Type B pancreatic cell (in vitro differentiated cells): ENCODE results near the gene SLC26A8. TPM values are rescaled to one million over a fixed set of nuclear protein-coding genes. Genes with fewer than 3 reads are reported as not detected.

Experiments used
- DNase-seq: peaks from one replicate; pipeline ENCODE4 v3.0.0; 2021; ENCODE audit warnings: mixed read lengths; ENCODE audit not compliant: unreplicated experiment; ENCODE audit errors: extremely low spot score
- H3K27ac Mint-ChIP-seq: 2 replicates; pipeline ENCODE4 v1.8.0; 2021; ENCODE audit warnings: mild to moderate bottlenecking, mixed read lengths
- H3K27me3 Mint-ChIP-seq: 2 replicates; pipeline ENCODE4 v1.8.0; 2021; ENCODE audit warnings: mixed read lengths
- H3K36me3 Mint-ChIP-seq: 2 replicates; pipeline ENCODE4 v1.8.0; 2021; ENCODE audit warnings: mixed read lengths
- H3K4me1 Mint-ChIP-seq: one replicate; pipeline ENCODE4 v1.8.0; 2021; ENCODE audit warnings: mixed read lengths; ENCODE audit not compliant: unreplicated experiment
- H3K4me3 Mint-ChIP-seq: 2 replicates; pipeline ENCODE4 v1.8.0; 2021; ENCODE audit warnings: mild to moderate bottlenecking, mixed read lengths
- H3K9me3 Mint-ChIP-seq: 2 replicates; pipeline ENCODE4 v1.8.0; 2021; ENCODE audit warnings: mixed read lengths
- CTCF ChIP-seq: fragments of 200-600 bp; sonication (generic); conservative IDR thresholded peaks from 2 replicates; pipeline ENCODE4 v1.5.0; 2021; ENCODE audit warnings: antibody characterized with exemption, mild to moderate bottlenecking
- total RNA-seq: library from RNA; stranded (reverse); gene quantifications from 2 replicates; pipeline ENCODE4 v1.2.1, GENCODE V29; 2021; ENCODE audit warnings: low replicate concordance

SLC26A8 gene
- total RNA-seq, 1 donor from 2014 or later, result not detected

DNA sequence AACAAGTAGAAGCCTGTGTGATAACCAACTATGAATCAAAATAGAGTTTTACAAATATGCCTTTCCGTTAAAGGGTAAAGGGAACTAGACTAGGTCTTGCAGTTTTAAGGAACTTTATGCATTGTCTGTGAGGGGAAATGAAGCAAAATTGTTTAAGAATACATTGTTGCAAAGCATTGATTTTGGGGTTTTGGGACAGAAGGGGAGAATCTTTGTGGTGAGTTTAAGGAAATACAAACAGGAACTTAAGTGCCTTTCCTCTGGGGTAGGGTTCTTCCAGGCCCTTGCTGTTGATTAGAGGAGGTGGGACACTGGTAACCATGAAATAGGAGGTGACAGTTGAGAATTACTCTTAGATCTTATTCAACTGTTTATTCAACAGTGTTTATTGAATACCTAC is 7.8 kb upstream of the SLC26A8 start:
- Mint-ChIP-seq H3K9me3 (no peaks in the 10 kb centered on the region), H3K4me1 (peaks cover 37% of the 10 kb centered on the region), H3K27me3 (peaks cover 4% of the 10 kb centered on the region), H3K36me3 (no peaks in the 10 kb centered on the region), H3K27ac (no peak overlapping the region), H3K4me3 (no peak overlapping the region)
- no peak for TF ChIP-seq CTCF
- DNase-seq, result no peak

GRCh38 chr6:36029464-36029863 is 5.0 kb upstream of the SLC26A8 start:
- peaks cover 34% of the 10 kb centered on the region for H3K4me1 Mint-ChIP-seq
- peak overlapping the region; percentile 92 for H3K27ac Mint-ChIP-seq
- H3K27me3 Mint-ChIP-seq, result peaks cover 17% of the 10 kb centered on the region
- no peaks in the 10 kb centered on the region for H3K9me3 Mint-ChIP-seq
- no peaks in the 10 kb centered on the region for H3K36me3 Mint-ChIP-seq
- peak overlapping the region; percentile 94 for H3K4me3 Mint-ChIP-seq
- no peak for DNase-seq
- no peak for TF ChIP-seq CTCF

DNA sequence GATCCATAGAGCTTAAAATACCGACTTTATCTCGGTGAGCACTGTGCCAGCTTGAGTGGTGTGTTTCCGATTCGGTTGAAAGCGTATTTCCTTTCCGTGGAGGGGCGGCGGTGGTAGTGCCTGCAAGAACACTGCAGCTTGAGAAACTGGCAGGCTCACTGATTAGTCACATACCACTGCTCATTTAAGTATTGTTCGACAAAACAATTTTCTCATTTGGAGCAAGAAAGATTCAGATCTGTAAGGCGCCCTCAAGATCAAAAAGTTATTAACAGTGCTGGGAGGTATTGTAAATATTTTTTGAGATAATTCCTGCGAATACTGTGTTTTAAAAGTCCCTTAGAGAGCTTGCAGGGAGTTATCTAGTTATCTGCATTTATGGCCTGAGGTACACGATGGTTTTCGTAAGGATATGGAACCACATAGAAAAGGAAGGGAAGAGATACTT is 4.5 kb upstream of the SLC26A8 start:
- no peak for TF ChIP-seq CTCF
- Mint-ChIP-seq H3K4me1 (peaks cover 30% of the 10 kb centered on the region), H3K9me3 (no peaks in the 10 kb centered on the region), H3K27me3 (peaks cover 20% of the 10 kb centered on the region), H3K36me3 (no peaks in the 10 kb centered on the region), H3K4me3 (peak overlapping the region; percentile 94), H3K27ac (peak overlapping the region; percentile 92)
- DNase-seq, result no peak

DNA sequence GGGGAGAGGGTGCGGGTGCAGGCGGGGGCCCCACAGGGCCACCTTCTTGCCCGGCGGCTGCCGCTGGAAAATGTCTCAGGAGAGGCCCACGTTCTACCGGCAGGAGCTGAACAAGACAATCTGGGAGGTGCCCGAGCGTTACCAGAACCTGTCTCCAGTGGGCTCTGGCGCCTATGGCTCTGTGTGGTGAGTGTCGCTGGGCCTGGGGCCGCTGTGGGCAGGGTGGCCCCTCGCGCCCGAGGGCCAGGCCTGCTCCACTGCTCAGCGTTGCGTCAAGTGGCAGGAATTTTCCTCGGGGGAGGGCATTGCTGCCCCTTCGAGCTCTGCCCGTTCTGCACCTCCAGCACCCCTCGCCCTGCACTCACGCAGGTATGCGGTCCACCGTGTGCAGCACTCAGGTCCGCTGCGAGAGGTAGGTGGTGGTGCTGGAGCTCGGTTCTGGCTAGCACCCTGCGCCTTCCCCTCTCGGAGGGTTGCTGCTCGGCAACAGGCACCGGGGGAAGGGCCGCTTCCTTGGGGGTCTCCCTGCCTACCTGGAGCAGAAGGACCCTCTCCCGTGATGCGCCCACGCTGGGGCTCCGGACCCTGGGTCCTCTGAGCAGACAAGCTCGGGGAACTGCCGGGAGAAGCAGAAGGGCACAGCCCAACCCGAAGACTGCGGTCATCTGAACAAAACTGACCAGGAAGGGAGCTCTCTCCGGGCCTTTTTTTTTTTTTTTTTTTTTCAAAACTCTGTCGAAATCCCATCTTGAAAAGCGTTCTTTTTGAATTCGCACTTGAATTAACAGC is 3.8 kb upstream of the SLC26A8 start:
- Mint-ChIP-seq H3K27me3 (peaks cover 24% of the 10 kb centered on the region), H3K4me3 (peak overlapping the region; percentile 94), H3K27ac (peak overlapping the region; percentile 92), H3K4me1 (peaks cover 27% of the 10 kb centered on the region), H3K9me3 (no peaks in the 10 kb centered on the region), H3K36me3 (no peaks in the 10 kb centered on the region)
- no peak for DNase-seq
- TF ChIP-seq CTCF, result no peak

DNA sequence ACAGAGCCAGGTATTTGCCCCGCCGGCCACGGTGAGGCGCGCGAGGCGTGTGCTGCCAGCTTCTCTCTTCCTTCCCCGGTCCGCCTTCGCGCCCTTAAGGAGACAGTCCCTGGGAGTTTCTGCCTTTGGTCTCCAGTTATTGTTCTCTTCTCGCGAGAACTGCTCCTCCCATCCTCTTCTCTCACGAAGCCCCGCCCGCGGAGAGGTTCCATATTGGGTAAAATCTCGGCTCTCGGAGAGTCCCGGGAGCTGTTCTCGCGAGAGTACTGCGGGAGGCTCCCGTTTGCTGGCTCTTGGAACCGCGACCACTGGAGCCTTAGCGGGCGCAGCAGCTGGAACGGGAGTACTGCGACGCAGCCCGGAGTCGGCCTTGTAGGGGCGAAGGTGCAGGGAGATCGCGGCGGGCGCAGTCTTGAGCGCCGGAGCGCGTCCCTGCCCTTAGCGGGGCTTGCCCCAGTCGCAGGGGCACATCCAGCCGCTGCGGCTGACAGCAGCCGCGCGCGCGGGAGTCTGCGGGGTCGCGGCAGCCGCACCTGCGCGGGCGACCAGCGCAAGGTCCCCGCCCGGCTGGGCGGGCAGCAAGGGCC is 3.2 kb upstream of the SLC26A8 start, which contains the start of gene MAPK14:
TSS of gene MAPK14 (plus strand) at position 308 of the 587 bp plus-strand sequence. CDS start 350 bp downstream, outside the sequence.
- H3K27ac Mint-ChIP-seq, result peak within 1 kb of the TSS; percentile 92
- H3K9me3 Mint-ChIP-seq, result no peaks in the 10 kb centered on the region
- H3K36me3 Mint-ChIP-seq, result no peaks in the 10 kb centered on the region
- peak; percentile 98 for DNase-seq
- peak within 1 kb of the TSS; percentile 94 for H3K4me3 Mint-ChIP-seq
- peak; percentile 85 for TF ChIP-seq CTCF
- peaks cover 24% of the 10 kb centered on the region for H3K27me3 Mint-ChIP-seq
- peaks cover 27% of the 10 kb centered on the region for H3K4me1 Mint-ChIP-seq
